Thoracic aorta (tissue), 2 donors: Measurements from ENCODE around the gene PRKAR2A. TPM values are rescaled to one million over a fixed set of nuclear protein-coding genes. Genes with fewer than 3 reads are reported as not detected.
"Not testable (repeated sequence)": the region's sequence is repeated elsewhere in the genome, so short reads cannot be mapped to it uniquely, and the experiment has no call there.

Experiments
- ATAC-seq: fragments of 150-250 bp; one replicate; pipeline ENCODE4 v1.8.0; 2017; ENCODE audit warnings: low read depth; ENCODE audit not compliant: insufficient number of reproducible peaks, low FRiP score
- DNase-seq: peaks from one replicate; pipeline ENCODE4 v3.0.0-alpha.2; 2020; ENCODE audit warnings: low spot score
- H3K27ac ChIP-seq, 2 donors: fragments of 200-600 bp; sonication (generic); 1 replicate in 1 of 2; 2 replicates in 1 of 2; pipeline ENCODE4 v1.5.1; 2016; ENCODE audit warnings: mild to moderate bottlenecking in 2 of 2, moderate library complexity in 2 of 2
- H3K27me3 ChIP-seq: fragments of 200-600 bp; sonication (generic); replicated peaks from 2 replicates; pipeline ENCODE4 v1.6.0; 2016; ENCODE audit warnings: mild to moderate bottlenecking; ENCODE audit not compliant: insufficient read depth
- H3K36me3 ChIP-seq: fragments of 200-600 bp; sonication (generic); one replicate; pipeline ENCODE4 v1.5.1; 2016
- H3K4me1 ChIP-seq, 2 donors: fragments of 200-600 bp; sonication (generic); 1 replicate in 1 of 2; 2 replicates in 1 of 2; pipeline versions ENCODE4 v1.5.1 to v1.6.0; 2016; ENCODE audit warnings: low read depth in 2 of 2, mild to moderate bottlenecking in 1 of 2; ENCODE audit not compliant: control insufficient read depth in 1 of 2
- H3K4me3 ChIP-seq: fragments of 200-600 bp; sonication (generic); 2 replicates; pipeline ENCODE4 v1.5.1; 2016; ENCODE audit warnings: mild to moderate bottlenecking
- H3K9me3 ChIP-seq: fragments of 200-600 bp; sonication (generic); 2 replicates; pipeline ENCODE4 v1.5.1; 2016
- total RNA-seq, 2 donors: library from RNA; depleted of rRNA; stranded (reverse); fragments of >200 nt; gene quantifications; one replicate each; pipeline versions ENCODE4 v1.1.0 to v1.2.3, GENCODE V29; 2016
- TF ChIP-seq, protein P1 (sequence below): fragments of 200-600 bp; sonication (generic); IDR thresholded peaks from one replicate; pipeline ENCODE4 v1.5.1; 2019; ENCODE audit warnings: antibody characterized with exemption

Gene PRKAR2A
- total RNA-seq, 2 donors from 2014 or later = 66.4 to 69.5 TPM

DNA sequence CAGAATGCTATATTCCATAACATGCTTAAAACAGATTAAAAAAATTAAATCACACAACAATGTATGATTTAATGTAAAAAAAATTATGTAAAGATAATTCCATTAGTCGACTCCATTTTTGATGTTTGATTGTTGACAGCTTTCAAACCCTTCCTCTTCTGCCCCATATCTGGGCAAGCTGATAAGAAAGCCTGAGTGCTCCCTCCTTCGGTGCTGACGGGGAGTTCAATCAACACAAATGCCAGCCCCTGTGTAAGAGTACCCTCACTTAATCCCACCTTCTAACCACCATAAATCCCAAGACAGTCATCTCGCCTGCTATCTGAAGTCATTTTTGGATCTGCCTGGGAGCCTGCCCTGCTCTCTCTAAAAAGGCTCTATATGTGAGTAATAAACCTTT is 70.8 kb downstream of the PRKAR2A start:
- no peak overlapping the region for H3K27ac ChIP-seq
- no peak for DNase-seq
- TF ChIP-seq, protein P1, sequence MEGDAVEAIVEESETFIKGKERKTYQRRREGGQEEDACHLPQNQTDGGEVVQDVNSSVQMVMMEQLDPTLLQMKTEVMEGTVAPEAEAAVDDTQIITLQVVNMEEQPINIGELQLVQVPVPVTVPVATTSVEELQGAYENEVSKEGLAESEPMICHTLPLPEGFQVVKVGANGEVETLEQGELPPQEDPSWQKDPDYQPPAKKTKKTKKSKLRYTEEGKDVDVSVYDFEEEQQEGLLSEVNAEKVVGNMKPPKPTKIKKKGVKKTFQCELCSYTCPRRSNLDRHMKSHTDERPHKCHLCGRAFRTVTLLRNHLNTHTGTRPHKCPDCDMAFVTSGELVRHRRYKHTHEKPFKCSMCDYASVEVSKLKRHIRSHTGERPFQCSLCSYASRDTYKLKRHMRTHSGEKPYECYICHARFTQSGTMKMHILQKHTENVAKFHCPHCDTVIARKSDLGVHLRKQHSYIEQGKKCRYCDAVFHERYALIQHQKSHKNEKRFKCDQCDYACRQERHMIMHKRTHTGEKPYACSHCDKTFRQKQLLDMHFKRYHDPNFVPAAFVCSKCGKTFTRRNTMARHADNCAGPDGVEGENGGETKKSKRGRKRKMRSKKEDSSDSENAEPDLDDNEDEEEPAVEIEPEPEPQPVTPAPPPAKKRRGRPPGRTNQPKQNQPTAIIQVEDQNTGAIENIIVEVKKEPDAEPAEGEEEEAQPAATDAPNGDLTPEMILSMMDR = no peak
- no peak overlapping the region for H3K4me3 ChIP-seq
- ATAC-seq = no peak
- H3K36me3 ChIP-seq = peaks cover 16% of the 10 kb centered on the region
- no peaks in the 10 kb centered on the region for H3K4me1 ChIP-seq
- no peaks in the 10 kb centered on the region for H3K27me3 ChIP-seq
- no peaks in the 10 kb centered on the region for H3K9me3 ChIP-seq

DNA sequence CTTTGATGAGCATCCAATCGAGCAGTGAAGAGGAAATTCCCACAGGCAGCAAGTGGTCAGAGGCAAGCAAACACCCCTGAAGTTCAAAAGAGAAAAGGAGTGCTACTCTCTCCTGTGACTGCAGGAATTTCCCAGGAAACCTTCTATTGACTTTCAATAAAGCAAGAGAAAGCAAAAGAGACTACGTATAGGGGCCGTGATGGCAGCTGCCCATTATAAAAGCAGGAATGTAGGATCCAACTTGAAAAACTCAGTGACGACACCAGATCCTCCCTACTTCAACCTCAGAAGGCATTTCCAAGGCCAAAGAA is 77.5 kb downstream of the PRKAR2A start:
- no peak overlapping the region for H3K4me3 ChIP-seq
- DNase-seq (no peak), ATAC-seq (no peak)
- no peak overlapping the region for H3K27ac ChIP-seq
- TF ChIP-seq, protein P1 = no peak
- peaks cover 15% of the 10 kb centered on the region for H3K36me3 ChIP-seq
- no peaks in the 10 kb centered on the region for H3K4me1 ChIP-seq
- H3K27me3 ChIP-seq = no peaks in the 10 kb centered on the region
- no peaks in the 10 kb centered on the region for H3K9me3 ChIP-seq

DNA sequence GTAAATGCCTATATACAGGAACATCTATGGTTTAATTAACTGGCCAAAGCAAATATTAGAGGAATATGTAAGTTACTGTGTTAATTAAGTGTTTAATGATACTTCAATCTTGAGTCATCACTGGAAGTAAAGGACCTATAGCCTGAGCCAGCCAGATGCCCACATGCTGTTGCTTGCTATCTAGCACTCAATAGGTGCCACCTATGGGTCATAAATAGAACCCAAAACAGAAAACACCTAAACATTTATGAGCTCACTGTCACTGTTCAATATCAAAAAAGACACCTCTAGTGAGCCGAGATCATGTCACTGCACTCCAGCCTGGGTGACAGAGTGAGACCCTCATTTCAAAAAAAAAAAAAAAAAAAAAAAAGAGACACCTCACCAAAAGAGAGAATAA is 82.3 kb downstream of the PRKAR2A start:
- Histone ChIP-seq H3K4me1 (no peaks in the 10 kb centered on the region), H3K36me3 (peaks cover 15% of the 10 kb centered on the region), H3K4me3 (no peak overlapping the region), H3K27ac (no peak overlapping the region), H3K27me3 (no peaks in the 10 kb centered on the region), H3K9me3 (no peaks in the 10 kb centered on the region)
- DNase-seq (no peak), ATAC-seq (no peak)
- TF ChIP-seq, protein P1 = no peak

DNA sequence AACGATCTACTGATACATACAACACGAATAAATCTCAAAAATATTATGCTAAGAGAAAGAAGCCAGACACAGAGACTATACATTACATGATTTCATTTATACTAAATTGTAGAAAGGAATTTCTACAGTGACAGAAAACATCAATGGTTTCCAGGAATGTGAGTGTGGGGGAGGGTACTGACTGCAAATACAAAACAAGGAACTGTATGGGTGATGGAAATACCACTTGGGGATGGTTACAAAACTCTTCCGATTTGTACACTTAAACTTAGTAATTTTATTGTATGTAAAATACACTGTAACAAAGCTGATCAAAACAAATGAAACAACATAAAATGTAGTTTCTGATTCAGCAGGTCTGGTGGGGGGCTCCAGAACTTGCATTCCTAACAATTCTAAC is 84.9 kb downstream of the PRKAR2A start:
- DNase-seq (no peak), ATAC-seq (no peak)
- no peak overlapping the region for H3K4me3 ChIP-seq
- no peaks in the 10 kb centered on the region for H3K27me3 ChIP-seq
- H3K9me3 ChIP-seq = no peaks in the 10 kb centered on the region
- peaks cover 9% of the 10 kb centered on the region for H3K36me3 ChIP-seq
- no peaks in the 10 kb centered on the region for H3K4me1 ChIP-seq
- TF ChIP-seq, protein P1 = no peak
- no peak overlapping the region for H3K27ac ChIP-seq

DNA sequence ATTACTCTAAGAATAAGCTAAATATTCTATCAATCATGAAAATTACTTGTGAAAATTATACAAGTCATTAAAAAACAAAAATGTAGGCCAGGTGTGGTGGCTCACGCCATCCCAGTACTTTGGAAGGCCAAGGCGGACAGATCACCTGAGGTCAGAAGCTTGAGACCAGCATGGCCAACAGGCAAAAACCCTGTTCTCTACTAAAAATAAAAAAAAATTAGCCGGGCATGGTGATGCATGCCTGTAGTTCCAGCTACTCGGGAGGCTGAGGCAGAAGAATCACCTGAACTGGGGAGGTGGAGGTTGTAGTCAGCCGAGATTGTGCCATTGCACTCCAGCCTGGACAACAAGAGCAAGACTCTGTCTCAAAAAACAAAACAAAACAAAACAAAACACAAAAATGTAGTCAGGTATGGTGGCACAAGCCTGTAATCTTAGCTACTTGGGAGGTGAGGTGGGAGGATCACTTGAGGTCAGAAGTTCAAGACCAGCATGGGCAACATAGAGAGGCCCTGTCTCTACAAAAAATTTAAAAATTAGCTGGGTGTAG is 87.6 kb downstream of the PRKAR2A start:
- not testable (repeated sequence) for H3K9me3 ChIP-seq, H3K4me3 ChIP-seq, H3K4me1 ChIP-seq, DNase-seq, ATAC-seq, H3K36me3 ChIP-seq, H3K27ac ChIP-seq, H3K27me3 ChIP-seq

DNA sequence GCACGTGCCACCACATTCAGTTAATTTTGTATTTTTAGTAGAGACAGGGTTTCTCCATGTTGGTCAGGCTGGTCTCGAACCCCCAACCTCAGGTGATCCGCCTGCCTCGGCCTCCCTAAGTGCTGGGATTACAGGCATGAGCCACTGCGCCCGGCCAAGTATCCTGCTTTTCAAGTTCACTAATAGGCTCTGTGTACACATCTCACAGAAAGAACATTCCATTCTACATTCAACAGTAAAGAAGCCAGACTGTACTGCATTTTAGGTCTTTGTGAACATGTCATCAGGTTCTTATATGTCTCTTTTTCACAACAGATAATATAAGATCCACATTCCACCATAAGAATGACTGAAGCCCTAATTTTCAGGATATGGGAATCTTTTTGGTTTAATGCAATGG is 88.1 kb downstream of the PRKAR2A start:
- H3K27ac ChIP-seq, H3K4me1 ChIP-seq, H3K9me3 ChIP-seq, H3K4me3 ChIP-seq, ATAC-seq, H3K27me3 ChIP-seq, H3K36me3 ChIP-seq, DNase-seq: not testable (repeated sequence)
